GM12878 (cell line): ENCODE measurements around the gene RMI2.

Experiments used
- CREB1 ChIP-seq: IDR thresholded peaks from 2 replicates; pipeline ENCODE4 v1.6.1; 2012; ENCODE audit warnings: low read depth, mild to moderate bottlenecking, inconsistent platforms
- CTCF ChIP-seq, 3 experiments: IDR thresholded peaks in 2 of 3; conservative IDR thresholded peaks in 1 of 3; 2 replicates each; pipeline ENCODE4 v1.5.1; 2011; ENCODE audit warnings: low read depth in 3 of 3, low read length in 3 of 3, mild to moderate bottlenecking in 3 of 3, control low read depth in 2 of 3, moderate library complexity in 2 of 3, inconsistent platforms in 1 of 3, mixed read lengths in 1 of 3; ENCODE audit not compliant: control insufficient read depth in 2 of 3, insufficient read depth in 1 of 3; ENCODE audit errors: extremely low read depth in 1 of 3
- EP300 ChIP-seq, 2 experiments: fragments of 150-350 bp in 1 of 2; IDR thresholded peaks; 2 replicates each; pipeline ENCODE4 v1.6.1; 2011 to 2012; ENCODE audit warnings: low read depth in 2 of 2, low read length in 2 of 2, borderline replicate concordance in 1 of 2, improper control_type of control experiment in 1 of 2, inconsistent platforms in 1 of 2; ENCODE audit not compliant: control insufficient read depth in 1 of 2
- POLR2A ChIP-seq: IDR thresholded peaks from 2 replicates; pipeline ENCODE4 v1.6.1; 2011; ENCODE audit warnings: low read depth, mild to moderate bottlenecking, low read length
- POLR2AphosphoS5 ChIP-seq: IDR thresholded peaks from 2 replicates; pipeline ENCODE4 v1.6.1; 2011; ENCODE audit warnings: mild to moderate bottlenecking, low read length, inconsistent platforms
- SRF ChIP-seq, 2 experiments: IDR thresholded peaks; 2 replicates each; pipeline ENCODE4 v1.6.1; 2011; ENCODE audit warnings: low read depth in 2 of 2, low read length in 2 of 2, mild to moderate bottlenecking in 1 of 2, moderate library complexity in 1 of 2
- TAF1 ChIP-seq: IDR thresholded peaks from 2 replicates; pipeline ENCODE4 v1.6.1; 2011; ENCODE audit warnings: mild to moderate bottlenecking, low read depth, low read length, borderline replicate concordance
- YY1 ChIP-seq: IDR thresholded peaks from 2 replicates; pipeline ENCODE4 v1.6.1; 2011; ENCODE audit warnings: low read depth, mild to moderate bottlenecking, low read length
- ZBTB40 ChIP-seq: fragments of 450-650 bp; IDR thresholded peaks from 2 replicates; pipeline ENCODE4 v1.6.1; 2016; ENCODE audit warnings: mild to moderate bottlenecking, moderate library complexity, borderline replicate concordance
- TF ChIP-seq, protein P1 (sequence below): fragments of 150-350 bp; IDR thresholded peaks from 2 replicates; pipeline ENCODE4 v1.6.1; 2014; ENCODE audit warnings: mild to moderate bottlenecking, low read depth, low read length
- TF ChIP-seq, protein P2 (sequence below): IDR thresholded peaks from 2 replicates; pipeline ENCODE4 v1.6.1; 2012; ENCODE audit warnings: low read length, inconsistent platforms

- TF ChIP-seq, protein P1, sequence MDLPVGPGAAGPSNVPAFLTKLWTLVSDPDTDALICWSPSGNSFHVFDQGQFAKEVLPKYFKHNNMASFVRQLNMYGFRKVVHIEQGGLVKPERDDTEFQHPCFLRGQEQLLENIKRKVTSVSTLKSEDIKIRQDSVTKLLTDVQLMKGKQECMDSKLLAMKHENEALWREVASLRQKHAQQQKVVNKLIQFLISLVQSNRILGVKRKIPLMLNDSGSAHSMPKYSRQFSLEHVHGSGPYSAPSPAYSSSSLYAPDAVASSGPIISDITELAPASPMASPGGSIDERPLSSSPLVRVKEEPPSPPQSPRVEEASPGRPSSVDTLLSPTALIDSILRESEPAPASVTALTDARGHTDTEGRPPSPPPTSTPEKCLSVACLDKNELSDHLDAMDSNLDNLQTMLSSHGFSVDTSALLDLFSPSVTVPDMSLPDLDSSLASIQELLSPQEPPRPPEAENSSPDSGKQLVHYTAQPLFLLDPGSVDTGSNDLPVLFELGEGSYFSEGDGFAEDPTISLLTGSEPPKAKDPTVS, result no peak
- no peak for TF ChIP-seq CREB1
- TF ChIP-seq, protein P2, sequence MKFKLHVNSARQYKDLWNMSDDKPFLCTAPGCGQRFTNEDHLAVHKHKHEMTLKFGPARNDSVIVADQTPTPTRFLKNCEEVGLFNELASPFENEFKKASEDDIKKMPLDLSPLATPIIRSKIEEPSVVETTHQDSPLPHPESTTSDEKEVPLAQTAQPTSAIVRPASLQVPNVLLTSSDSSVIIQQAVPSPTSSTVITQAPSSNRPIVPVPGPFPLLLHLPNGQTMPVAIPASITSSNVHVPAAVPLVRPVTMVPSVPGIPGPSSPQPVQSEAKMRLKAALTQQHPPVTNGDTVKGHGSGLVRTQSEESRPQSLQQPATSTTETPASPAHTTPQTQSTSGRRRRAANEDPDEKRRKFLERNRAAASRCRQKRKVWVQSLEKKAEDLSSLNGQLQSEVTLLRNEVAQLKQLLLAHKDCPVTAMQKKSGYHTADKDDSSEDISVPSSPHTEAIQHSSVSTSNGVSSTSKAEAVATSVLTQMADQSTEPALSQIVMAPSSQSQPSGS, result no peak
- no peak for TF ChIP-seq POLR2A
- TF ChIP-seq EP300 (IDR thresholded peaks at IDR 0.05; ENCODE audit: borderline replicate concordance in 1 of 2, control insufficient read depth in 1 of 2, low read depth in 2 of 2, low read length in 2 of 2), result no peak
- TF ChIP-seq SRF (IDR thresholded peaks at IDR 0.05; ENCODE audit: low read depth in 2 of 2, low read length in 2 of 2), result no peak
- TF ChIP-seq TAF1, result no peak
- TF ChIP-seq POLR2AphosphoS5, result no peak
- no peak for TF ChIP-seq YY1
- no peak for TF ChIP-seq ZBTB40
- TF ChIP-seq CTCF (IDR thresholded peaks at IDR 0.05 in 2 of 3, conservative IDR thresholded peaks at IDR 0.05 in 1 of 3; ENCODE audit: control insufficient read depth in 2 of 3, extremely low read depth in 1 of 3, insufficient read depth in 1 of 3, low read depth in 3 of 3, low read length in 3 of 3), result peak; percentile 47 to 77 (median 65)
Observed at GRCh38 chr16:11386791-11387546, 41.7 kb downstream of the RMI2 start.
